ENCODE results near the gene TBATA. TPM values are rescaled to one million over a fixed set of nuclear protein-coding genes. Genes with fewer than 3 reads are reported as not detected.

Gene TBATA
- polyA plus RNA-seq, 3 donors, result not detected

DNA sequence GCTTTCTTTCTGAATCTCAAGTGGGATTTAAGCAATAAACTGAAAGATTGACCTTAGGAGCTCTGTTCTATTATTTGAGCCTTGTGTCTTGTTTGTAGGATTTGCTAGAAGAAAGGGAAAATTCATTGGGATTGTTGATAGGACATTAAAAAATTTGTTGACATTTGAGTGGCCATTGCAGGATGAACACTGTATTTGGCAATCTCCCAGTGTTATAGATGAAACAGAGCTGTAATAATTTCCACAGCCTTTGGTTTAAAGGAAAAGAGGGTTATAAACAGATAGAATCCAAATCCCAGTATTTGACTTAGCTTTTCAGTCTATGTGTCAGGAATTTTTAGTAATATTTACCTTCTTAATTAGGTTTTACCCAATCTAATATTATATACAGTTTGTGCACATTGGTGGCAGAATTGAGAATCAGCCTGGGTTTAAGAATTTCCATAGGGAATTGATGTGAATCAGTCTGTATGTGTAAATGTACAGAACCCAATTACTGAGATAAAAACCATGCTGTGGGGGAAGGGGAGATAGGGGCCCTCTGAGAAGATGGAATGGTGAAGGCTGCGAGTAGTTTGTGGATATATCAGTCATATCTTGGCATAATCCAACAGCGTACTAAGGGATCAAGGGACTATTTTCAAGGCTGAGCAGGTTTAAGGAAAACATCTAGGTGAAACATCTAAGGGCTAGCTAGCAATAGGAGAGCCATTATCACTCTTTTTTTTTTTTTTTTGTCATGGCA lies 37.1 kb upstream of the TBATA start:
- Mint-ChIP-seq H3K27ac (no peak overlapping the region), H3K9me3 (peaks cover 0 to 1% (median 0%) of the 10 kb centered on the region in 7 donors), H3K4me1 (peaks cover 7% of the 10 kb centered on the region), H3K27me3 (ENCODE audit: low read depth in 3 of 3) (no peaks in the 10 kb centered on the region), H3K36me3 (peaks cover 65 to 66% of the 10 kb centered on the region in 2 donors), H3K4me3 (no peak overlapping the region)
- Histone ChIP-seq H3K9me3 (replicated peaks in 1 of 2; ENCODE audit: control insufficient read depth in 1 of 2, insufficient read depth in 1 of 2, low read length in 2 of 2) (no peaks in the 10 kb centered on the region), H3K4me3 (replicated peaks in 1 of 3; ENCODE audit: low read depth in 2 of 3, low read length in 3 of 3) (no peak overlapping the region), H3K36me3 (replicated peaks in 1 of 2; ENCODE audit: control insufficient read depth in 1 of 2, insufficient read depth in 2 of 2, low read length in 2 of 2) (peaks cover 7 to 70% of the 10 kb centered on the region in 2 donors), H2AFZ (ENCODE audit: insufficient read depth, low read depth, low read length, poor library complexity, severe bottlenecking) (no peak overlapping the region), H3K27ac (ENCODE audit: low read depth in 1 of 2, low read length in 2 of 2) (no peak overlapping the region), H3K27me3 (ENCODE audit: control insufficient read depth in 2 of 2, insufficient read depth in 2 of 2, low read length in 2 of 2) (no peaks in the 10 kb centered on the region), H3K4me2 (replicated peaks; ENCODE audit: extremely low read depth, low read length, poor library complexity, severe bottlenecking) (no peak overlapping the region), H3K9ac (ENCODE audit: insufficient read depth, low read length, poor library complexity, severe bottlenecking) (no peak overlapping the region), H3K4me1 (ENCODE audit: control insufficient read depth in 1 of 2, insufficient read depth in 2 of 2, low read length in 2 of 2) (no peaks in the 10 kb centered on the region), H3K79me2 (ENCODE audit: insufficient read depth, low read length) (no peaks in the 10 kb centered on the region), H4K20me1 (ENCODE audit: insufficient read depth, low read length) (peaks cover 36% of the 10 kb centered on the region)
- DNase-seq, result no peak
- TF ChIP-seq, protein P1, sequence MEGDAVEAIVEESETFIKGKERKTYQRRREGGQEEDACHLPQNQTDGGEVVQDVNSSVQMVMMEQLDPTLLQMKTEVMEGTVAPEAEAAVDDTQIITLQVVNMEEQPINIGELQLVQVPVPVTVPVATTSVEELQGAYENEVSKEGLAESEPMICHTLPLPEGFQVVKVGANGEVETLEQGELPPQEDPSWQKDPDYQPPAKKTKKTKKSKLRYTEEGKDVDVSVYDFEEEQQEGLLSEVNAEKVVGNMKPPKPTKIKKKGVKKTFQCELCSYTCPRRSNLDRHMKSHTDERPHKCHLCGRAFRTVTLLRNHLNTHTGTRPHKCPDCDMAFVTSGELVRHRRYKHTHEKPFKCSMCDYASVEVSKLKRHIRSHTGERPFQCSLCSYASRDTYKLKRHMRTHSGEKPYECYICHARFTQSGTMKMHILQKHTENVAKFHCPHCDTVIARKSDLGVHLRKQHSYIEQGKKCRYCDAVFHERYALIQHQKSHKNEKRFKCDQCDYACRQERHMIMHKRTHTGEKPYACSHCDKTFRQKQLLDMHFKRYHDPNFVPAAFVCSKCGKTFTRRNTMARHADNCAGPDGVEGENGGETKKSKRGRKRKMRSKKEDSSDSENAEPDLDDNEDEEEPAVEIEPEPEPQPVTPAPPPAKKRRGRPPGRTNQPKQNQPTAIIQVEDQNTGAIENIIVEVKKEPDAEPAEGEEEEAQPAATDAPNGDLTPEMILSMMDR (IDR thresholded peaks at IDR 0.05), result no peak
- 86% methylated on average over 1 of the region's 2 CpGs for WGBS (ENCODE audit: insufficient coverage)
- intact Hi-C loops (cut with micrococcal nuclease), result no loop called here

DNA sequence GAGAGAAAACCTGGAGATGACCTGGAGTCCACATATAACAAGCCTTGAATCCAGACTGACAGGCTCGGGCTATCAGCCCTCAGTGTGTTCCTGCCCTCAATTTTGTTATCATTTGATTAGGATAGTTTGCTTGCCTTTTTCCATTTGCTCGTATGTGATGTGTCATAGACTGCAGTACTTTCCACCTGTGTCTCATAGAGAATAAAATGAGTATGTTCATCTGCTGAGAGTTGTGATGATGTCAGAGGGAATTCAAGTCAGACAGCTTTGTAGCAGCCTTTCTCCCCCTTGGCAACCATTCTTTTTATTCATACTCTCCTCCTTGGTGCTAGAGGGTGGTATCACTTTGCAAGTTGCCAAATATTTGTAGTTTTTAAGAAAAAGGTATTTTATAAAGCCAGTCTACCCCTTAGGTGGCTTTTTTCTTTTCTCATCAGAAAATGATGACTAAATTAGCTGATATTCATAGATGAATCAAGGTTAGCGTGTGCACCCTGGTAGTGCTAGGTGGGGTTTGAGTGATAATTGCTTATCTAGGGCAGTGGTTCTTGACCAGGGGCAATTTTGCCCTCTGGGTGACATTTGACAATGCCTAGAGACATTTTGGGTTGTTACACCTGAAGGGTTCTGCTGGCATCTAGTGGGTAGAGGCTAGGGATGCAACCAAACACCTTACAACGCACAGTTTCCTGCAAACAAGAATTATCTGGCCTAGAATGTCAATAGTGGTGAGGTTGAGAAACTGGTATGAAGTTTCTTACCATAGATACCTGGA lies 36.0 kb upstream of the TBATA start:
- Mint-ChIP-seq H3K27me3 (ENCODE audit: low read depth in 3 of 3) (no peaks in the 10 kb centered on the region), H3K36me3 (peaks cover 55 to 59% of the 10 kb centered on the region in 2 donors), H3K27ac (no peak overlapping the region), H3K4me3 (no peak overlapping the region), H3K9me3 (peaks cover 0 to 1% (median 0%) of the 10 kb centered on the region in 7 donors), H3K4me1 (peaks cover 16% of the 10 kb centered on the region)
- Histone ChIP-seq H3K4me2 (replicated peaks; ENCODE audit: extremely low read depth, low read length, poor library complexity, severe bottlenecking) (no peak overlapping the region), H3K4me1 (ENCODE audit: control insufficient read depth in 1 of 2, insufficient read depth in 2 of 2, low read length in 2 of 2) (peaks cover 5 to 9% of the 10 kb centered on the region in 2 donors), H4K20me1 (ENCODE audit: insufficient read depth, low read length) (peaks cover 35% of the 10 kb centered on the region), H3K27me3 (ENCODE audit: control insufficient read depth in 2 of 2, insufficient read depth in 2 of 2, low read length in 2 of 2) (no peaks in the 10 kb centered on the region), H3K36me3 (replicated peaks in 1 of 2; ENCODE audit: control insufficient read depth in 1 of 2, insufficient read depth in 2 of 2, low read length in 2 of 2) (peaks cover 7 to 66% of the 10 kb centered on the region in 2 donors), H3K9ac (ENCODE audit: insufficient read depth, low read length, poor library complexity, severe bottlenecking) (no peak overlapping the region), H3K9me3 (replicated peaks in 1 of 2; ENCODE audit: control insufficient read depth in 1 of 2, insufficient read depth in 1 of 2, low read length in 2 of 2) (no peaks in the 10 kb centered on the region), H3K27ac (ENCODE audit: low read depth in 1 of 2, low read length in 2 of 2) (no peak overlapping the region), H3K4me3 (replicated peaks in 1 of 3; ENCODE audit: low read depth in 2 of 3, low read length in 3 of 3) (no peak overlapping the region), H2AFZ (ENCODE audit: insufficient read depth, low read depth, low read length, poor library complexity, severe bottlenecking) (no peak overlapping the region), H3K79me2 (ENCODE audit: insufficient read depth, low read length) (peaks cover 3% of the 10 kb centered on the region)
- intact Hi-C loops (cut with micrococcal nuclease), result no loop called here
- WGBS (ENCODE audit: insufficient coverage), result 100% methylated on average over 1 of the region's 4 CpGs
- TF ChIP-seq, protein P1 (IDR thresholded peaks at IDR 0.05), result no peak
- DNase-seq, result no peak
